Fibroblast of skin of right biceps (primary cell): Measurements from ENCODE around the gene CCR5.
"Not testable (repeated sequence)": the region's sequence is repeated elsewhere in the genome, so short reads cannot be mapped to it uniquely, and the experiment has no call there.

ENCODE experiments used
- DNase-seq: peaks from one replicate; pipeline ENCODE4 v3.0.0-alpha.2; 2013

CCR5 gene

GRCh38 chr3:46388847-46389246 is 18.1 kb downstream of the CCR5 start:
- DNase-seq, result not testable (repeated sequence)

DNA sequence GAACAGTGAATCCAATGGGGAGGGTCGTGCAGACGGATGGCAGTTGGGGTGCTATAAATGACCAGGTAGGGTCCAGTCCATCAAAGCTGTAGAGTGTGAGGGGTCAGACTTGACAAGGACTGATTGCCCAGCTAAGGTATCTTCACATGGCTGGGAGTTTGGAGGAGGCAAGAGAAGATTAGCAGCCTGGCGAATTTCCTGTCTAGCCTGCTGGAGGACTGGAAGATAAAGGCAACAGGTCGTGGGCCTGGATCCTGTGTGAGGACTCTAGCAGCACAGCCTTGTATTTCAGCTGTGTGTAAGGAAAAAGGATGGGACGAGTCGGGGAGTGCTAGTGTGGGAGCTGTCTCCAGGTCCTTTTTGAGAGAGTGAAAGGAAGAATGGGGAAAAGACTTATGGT is 18.6 kb downstream of the CCR5 start:
- no peak for DNase-seq

GRCh38 chr3:46391526-46391925 is 20.8 kb downstream of the CCR5 start:
- DNase-seq, result not testable (repeated sequence)

GRCh38 chr3:46393011-46393410 is 22.3 kb downstream of the CCR5 start:
- DNase-seq, result no peak

GRCh38 chr3:46393554-46394434 is 23.0 kb downstream of the CCR5 start:
- no peak for DNase-seq

- no peak for DNase-seq
Observed at GRCh38 chr3:46395210-46395661, 24.5 kb downstream of the CCR5 start.

DNA sequence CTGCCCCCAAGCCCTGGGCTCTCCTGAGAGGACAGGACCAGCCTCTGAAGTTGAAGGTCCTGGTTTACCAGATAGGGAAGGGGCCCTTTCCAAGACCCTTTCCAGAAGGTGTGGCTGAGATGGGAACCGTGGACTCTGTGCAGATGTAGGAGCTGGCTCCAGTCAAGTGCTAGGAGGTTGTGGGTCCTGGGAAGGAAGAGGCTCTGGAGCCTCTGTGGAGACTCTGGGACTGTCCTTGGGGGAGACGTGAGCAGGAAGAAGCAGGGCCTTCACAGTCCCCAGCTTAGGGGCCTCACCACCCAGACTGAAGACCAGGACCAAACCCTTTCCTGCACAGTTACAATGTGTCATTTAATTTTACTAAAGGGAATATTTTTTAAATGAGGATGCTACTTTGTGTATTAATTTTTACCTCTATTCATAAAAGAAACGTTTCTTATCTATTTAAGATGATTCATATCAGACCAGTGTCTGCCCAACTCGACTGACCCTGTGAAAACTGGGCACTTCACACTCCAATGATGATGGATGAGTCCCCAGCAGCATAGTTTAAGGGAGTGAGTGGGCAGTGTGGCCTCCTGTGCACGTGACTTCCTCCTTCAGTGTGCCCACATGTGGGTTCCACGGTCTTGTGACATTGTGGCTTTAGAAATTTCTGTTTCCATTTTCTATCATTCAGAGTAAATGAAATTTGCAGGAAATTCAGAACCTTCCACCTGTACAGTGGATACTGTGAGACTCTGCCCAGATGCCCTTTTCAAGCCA is 25.2 kb downstream of the CCR5 start:
- no peak for DNase-seq

GRCh38 chr3:46397111-46397510 is 26.4 kb downstream of the CCR5 start:
- DNase-seq, result no peak

DNA sequence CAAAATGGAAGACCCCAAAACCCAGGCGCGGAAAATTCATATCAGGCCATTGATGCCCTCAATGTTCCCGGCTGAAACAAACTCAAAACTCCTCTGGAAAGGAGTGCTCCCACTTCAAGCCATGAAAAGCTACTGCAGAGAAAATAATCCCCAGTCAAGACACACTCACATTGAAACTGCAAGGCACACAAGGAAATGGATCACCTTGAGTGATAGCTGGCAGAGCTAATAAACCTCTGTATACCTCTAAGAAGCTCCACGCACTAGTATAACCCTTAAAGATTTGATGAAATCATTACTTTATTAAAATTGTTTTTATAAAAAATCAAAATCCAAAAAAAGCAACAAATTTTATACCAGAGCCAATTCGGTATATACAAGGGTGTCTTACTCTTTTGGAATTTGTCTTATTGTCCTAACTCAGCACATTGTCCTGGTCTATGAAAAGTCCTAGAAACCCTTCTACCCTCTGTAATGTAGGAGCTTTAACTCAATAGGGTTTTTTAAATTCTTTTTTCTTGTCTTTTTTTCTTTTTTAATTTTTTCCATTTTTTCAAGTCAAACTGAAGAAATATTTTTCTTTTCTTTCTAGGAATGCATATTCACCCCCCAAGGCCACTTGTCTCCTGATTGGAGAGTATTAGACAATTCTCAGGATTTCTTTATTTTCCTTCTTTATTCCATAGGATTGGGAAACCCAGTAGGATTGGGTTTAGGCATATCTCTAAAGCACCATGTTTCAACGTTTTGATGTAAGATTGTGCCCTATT is 27.6 kb downstream of the CCR5 start:
- DNase-seq, result no peak

DNA sequence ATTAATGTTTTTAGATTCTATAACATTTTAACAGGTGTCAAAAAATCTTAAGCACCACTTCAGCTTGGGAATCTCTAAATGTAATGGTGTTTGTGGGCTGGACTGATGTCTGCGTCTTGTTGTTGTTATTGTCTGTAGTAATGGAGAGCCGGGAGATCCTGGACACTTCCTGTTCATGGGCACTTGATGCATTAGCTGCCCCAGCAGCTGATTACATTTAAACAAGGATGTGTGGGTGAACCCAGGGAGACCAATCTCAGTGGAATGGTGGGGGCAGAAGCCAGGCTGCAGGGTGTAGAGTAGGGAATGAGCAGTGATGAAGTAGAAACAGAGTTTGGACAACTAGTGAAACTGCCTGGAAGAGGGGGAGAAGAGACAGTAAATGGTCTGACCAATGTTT is 28.4 kb downstream of the CCR5 start:
- DNase-seq, result no peak

DNA sequence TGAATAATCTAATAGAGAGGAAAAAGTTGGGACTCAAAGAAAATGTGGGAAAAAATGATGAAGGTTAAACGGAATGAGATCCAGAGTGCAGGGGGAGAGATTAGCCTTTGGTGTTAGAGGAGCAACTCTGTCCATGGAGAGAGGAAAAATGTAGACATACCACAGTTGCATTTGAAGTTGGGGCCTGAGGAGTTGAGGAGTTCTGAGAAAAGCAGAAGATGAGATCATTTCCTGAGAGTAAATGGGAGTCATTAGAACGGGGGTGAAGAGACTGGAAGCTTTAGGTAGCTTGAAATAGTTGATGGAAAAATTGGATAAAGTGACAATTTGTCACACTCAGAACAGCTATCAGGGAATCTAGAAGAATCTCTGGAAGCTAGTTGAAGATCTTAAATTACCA is 28.8 kb downstream of the CCR5 start:
- DNase-seq, result peak; percentile 14

GRCh38 chr3:46400000-46400734 is 29.4 kb downstream of the CCR5 start:
- DNase-seq, result peak; percentile 87

GRCh38 chr3:46400846-46401245 is 30.1 kb downstream of the CCR5 start:
- no peak for DNase-seq

- DNase-seq, result no peak
Observed at GRCh38 chr3:46401579-46401978, 30.8 kb downstream of the CCR5 start.

DNA sequence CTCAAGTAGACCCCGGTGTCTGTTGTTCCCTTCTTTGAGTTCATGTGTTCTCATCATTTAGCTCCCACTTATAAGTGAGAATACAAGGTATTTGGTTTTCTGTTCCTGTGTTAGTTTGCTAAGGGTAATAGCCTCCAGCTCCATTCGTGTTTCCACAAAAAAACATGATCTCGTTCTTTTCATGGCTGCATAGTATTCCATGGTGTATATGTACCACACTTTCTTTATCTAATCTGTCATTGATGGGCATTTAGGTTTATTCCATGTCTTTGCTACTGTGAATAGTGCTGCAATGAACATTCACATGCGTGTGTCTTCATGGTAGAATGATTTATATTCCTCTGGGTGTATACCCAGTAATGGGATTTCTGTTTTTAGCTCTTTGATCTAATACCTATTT is 32.2 kb downstream of the CCR5 start:
- not testable (repeated sequence) for DNase-seq

DNA sequence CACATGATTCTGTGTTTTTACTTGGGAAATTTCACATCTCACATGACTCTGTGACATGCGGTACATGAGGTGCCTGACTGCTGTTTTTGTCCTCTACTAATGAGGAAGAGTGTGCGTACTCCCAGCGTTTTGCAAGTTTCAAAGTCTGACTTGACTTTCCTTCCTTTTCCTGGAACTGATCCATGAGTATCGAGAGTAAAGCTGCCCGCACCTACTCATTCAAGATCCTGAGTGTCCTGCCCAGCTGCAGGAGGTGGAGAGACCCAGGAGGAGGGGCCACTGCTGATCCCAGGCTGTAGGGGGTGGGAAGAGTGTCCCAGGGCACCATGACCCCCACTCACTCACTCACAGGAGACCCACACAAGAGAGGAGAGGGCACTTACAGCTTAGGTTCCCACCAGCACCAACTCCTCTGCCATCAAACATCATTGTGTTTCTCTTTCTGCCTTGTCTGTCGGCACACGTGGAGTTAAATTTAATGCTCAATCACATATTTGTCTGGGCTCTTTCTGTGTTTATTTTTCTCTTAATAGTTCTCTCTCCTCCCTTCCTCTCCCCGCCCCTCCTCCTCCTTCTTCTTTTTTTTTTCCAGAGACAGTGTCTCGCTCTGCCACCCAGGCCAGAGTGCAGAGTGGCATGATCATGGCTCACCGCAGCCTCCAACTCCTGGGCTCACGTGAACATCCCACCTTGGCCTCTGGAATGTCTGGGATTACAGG is 34.7 kb downstream of the CCR5 start:
- no peak for DNase-seq

- DNase-seq, result no peak
Observed at GRCh38 chr3:46406443-46406787, 35.7 kb downstream of the CCR5 start.

DNA sequence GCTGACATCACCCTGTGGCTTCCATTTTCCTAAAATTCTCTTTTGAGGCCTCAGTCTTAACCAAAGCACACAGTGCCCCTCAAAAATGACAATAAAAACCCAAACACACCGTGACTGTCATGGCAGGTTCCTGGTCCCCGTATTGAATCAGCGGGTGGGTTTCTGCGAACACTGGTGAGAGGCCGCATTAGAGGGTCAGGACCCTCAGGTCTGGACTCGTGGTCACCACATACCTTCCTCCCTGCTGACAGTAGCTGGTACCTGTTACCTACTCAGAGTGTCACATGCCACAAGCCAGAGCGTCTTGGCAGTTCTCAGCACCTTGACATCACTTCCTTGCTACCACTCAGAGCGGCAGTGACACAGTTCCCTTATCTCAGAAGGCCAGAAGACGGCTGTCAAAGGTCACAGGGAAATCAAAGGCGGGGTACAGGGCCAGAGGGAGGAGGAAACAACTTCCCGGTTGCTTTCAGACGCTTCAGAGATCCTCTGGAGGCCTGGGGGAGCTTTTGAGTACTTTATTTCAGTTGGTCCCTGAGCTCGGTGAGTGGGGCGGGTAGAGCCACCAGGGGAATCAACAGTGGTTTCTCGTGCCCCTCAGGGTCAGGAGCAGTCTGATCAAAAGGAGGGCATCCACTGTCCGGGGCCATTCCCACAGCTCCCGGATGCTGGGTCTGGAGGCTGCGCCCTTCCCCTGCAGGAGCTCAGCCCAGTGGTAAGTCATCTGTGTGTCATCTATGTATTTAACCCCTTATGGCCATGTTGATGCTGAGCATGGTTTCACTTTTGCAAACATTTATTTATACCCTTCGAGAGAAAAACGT is 36.3 kb downstream of the CCR5 start, which contains the start of the genes CCR5AS and CCRL2:
Gene CCR5AS, minus strand, starts transcription at position 279 of the 824 bp plus-strand sequence.
Gene CCRL2, plus strand, starts transcription at position 472 of the 824 bp plus-strand sequence. CDS start 821 bp downstream, outside the sequence.
- DNase-seq, result peak; percentile 30

DNA sequence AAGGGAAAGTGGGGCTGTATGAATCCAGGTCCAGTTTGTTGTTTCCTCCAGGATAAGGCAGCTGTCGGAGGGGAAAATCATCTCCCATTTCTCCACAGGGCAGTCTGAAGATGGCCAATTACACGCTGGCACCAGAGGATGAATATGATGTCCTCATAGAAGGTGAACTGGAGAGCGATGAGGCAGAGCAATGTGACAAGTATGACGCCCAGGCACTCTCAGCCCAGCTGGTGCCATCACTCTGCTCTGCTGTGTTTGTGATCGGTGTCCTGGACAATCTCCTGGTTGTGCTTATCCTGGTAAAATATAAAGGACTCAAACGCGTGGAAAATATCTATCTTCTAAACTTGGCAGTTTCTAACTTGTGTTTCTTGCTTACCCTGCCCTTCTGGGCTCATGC is 37.2 kb downstream of the CCR5 start:
- DNase-seq, result no peak

DNA sequence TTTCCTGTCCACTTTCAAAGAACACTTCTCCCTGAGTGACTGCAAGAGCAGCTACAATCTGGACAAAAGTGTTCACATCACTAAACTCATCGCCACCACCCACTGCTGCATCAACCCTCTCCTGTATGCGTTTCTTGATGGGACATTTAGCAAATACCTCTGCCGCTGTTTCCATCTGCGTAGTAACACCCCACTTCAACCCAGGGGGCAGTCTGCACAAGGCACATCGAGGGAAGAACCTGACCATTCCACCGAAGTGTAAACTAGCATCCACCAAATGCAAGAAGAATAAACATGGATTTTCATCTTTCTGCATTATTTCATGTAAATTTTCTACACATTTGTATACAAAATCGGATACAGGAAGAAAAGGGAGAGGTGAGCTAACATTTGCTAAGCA is 38.1 kb downstream of the CCR5 start:
- no peak for DNase-seq
